MCF 10A (cell line): Measurements from ENCODE around the gene TMC3. TPM values are rescaled to one million over a fixed set of nuclear protein-coding genes. Genes with fewer than 3 reads are reported as not detected.

Experiments
- Bru-seq: library from RNA; stranded (reverse); fragments of 400-500 nt; gene quantifications from one replicate; lab custom pipeline; 2021; lab: Mats Ljungman, UMichigan
- BruChase-seq, 2 experiments: library from RNA; stranded (reverse); fragments of 400-500 nt; gene quantifications; one replicate each; lab custom pipeline; 2021; lab: Mats Ljungman, UMichigan
- BruUV-seq: library from RNA; stranded (reverse); fragments of 400-500 nt; replicated peaks from 2 replicates; lab custom pipeline; 2021; lab: Mats Ljungman, UMichigan
- CTCF ChIA-PET: fragments of 300-600 bp; sonication (Branson Sonifier 250); formaldehyde crosslinking; extraction: SDS; loops from one replicate; lab custom pipeline; 2021; ENCODE audit warnings: antibody characterized with exemption, inconsistent platforms; lab: Yijun Ruan, JAX
- POLR2A ChIA-PET: fragments of 300-600, 350-650 bp; sonication (Branson Sonifier 250); formaldehyde crosslinking; extraction: SDS; loops from one replicate; lab custom pipeline; 2020; ENCODE audit warnings: antibody characterized with exemption, inconsistent platforms; lab: Yijun Ruan, JAX
- DNase-seq: peaks from one replicate; pipeline ENCODE4 v3.0.0-alpha.2; 2018; ENCODE audit not compliant: unreplicated experiment
- H3K27ac Mint-ChIP-seq: one replicate; pipeline ENCODE4 v1.8.0; 2022; ENCODE audit warnings: mild to moderate bottlenecking, low read depth, mixed read lengths; ENCODE audit not compliant: unreplicated experiment
- H3K27me3 Mint-ChIP-seq: one replicate; pipeline ENCODE4 v1.8.0; 2022; ENCODE audit warnings: mixed read lengths; ENCODE audit not compliant: insufficient read depth, unreplicated experiment
- H3K36me3 Mint-ChIP-seq: one replicate; pipeline ENCODE4 v1.8.0; 2022; ENCODE audit warnings: mild to moderate bottlenecking, moderate library complexity, mixed read lengths; ENCODE audit not compliant: insufficient read depth, unreplicated experiment
- H3K4me1 Mint-ChIP-seq: one replicate; pipeline ENCODE4 v1.8.0; 2022; ENCODE audit warnings: mixed read lengths; ENCODE audit not compliant: insufficient read depth, unreplicated experiment
- H3K4me3 Mint-ChIP-seq: one replicate; pipeline ENCODE4 v1.8.0; 2022; ENCODE audit warnings: mild to moderate bottlenecking, moderate library complexity, mixed read lengths; ENCODE audit not compliant: unreplicated experiment
- H3K9me3 Mint-ChIP-seq: one replicate; pipeline ENCODE4 v1.8.0; 2022; ENCODE audit warnings: mixed read lengths; ENCODE audit not compliant: unreplicated experiment
- CTCF ChIP-seq: fragments of 200-600 bp; IDR thresholded peaks from one replicate; pipeline ENCODE4 v1.8.0; 2022; ENCODE audit warnings: antibody characterized with exemption, mild to moderate bottlenecking; ENCODE audit not compliant: unreplicated experiment
- intact Hi-C: fragments of 100-400 bp; cut with micrococcal nuclease; formaldehyde crosslinking; loops from 2 replicates; pipeline ENCODE4 v1.14.1; 2022
- long read RNA-seq: library from polyadenylated mRNA; stranded (forward); transcript quantifications from one replicate; pipeline ENCODE4 v2.0.0, GENCODE V29; 2022
- total RNA-seq: library from RNA; stranded (reverse); gene quantifications from 2 replicates; pipeline ENCODE4 v1.2.3, GENCODE V29; 2022

TMC3 gene
- not detected in 2 replicates for total RNA-seq
- not detected for Bru-seq, nascent RNA
- BruChase-seq, experiment 1, labeled RNA remaining after a 6-hour chase = not detected
- not detected for BruChase-seq, experiment 2, labeled RNA remaining after a 2-hour chase
- long read RNA-seq = 0 reads

- Mint-ChIP-seq H3K27me3 (peaks cover 11% of the 10 kb centered on the region), H3K4me1 (no peaks in the 10 kb centered on the region), H3K4me3 (no peak within 1 kb of the TSS), H3K9me3 (no peaks in the 10 kb centered on the region), H3K27ac (no peak within 1 kb of the TSS), H3K36me3 (no peaks in the 10 kb centered on the region)
- DNase-seq = no peak
- intact Hi-C loops = no loop called here
- CTCF ChIA-PET = interaction anchor here (0.9 kb wide), 1 partner anchor 95 kb away, joined by 3 read pairs; no protein-coding TSS in a partner anchor
- POLR2A ChIA-PET = no interaction called here
- BruUV-seq = no TSS peak
- no peak for TF ChIP-seq CTCF
Observed at GRCh38 chr15:81373775-81374395, at the start of gene TMC3. TSS of gene TMC3 (minus strand) at chr15:81374213. CDS start at chr15:81374077, 136 bp downstream.

DNA sequence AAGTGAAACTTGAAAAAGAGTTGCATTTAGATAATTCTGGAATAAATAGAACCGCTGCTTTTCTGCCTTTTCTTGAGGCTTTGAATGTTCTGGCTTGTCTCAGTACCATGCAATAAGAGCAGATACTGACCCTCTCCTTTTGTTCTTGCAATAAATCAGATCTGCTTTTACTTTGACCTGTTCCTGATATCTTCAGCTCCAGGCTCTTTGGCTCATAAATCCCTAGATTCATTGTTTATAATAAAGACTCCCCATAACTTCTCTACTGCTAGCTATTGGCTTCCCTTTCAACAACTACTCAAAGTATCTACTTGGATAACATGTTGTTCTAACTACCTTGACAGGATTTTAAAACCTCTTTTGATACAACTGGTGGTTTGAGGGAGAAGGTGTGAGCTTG, 47.4 kb upstream of the TMC3 start:
- H3K4me3 Mint-ChIP-seq = no peak overlapping the region
- CTCF ChIA-PET = interaction anchor here (1.1 kb wide), 1 partner anchor 12 kb away, joined by 5 read pairs; no protein-coding TSS in a partner anchor
- no peaks in the 10 kb centered on the region for H3K27me3 Mint-ChIP-seq
- H3K9me3 Mint-ChIP-seq = peaks cover 7% of the 10 kb centered on the region
- POLR2A ChIA-PET = interaction anchor here (0.6 to 1.4 kb wide), 2 partner anchors 11 to 687 kb away, joined by 3 to 4 read pairs; no protein-coding TSS in a partner anchor
- intact Hi-C loops = no loop called here
- no TSS peak for BruUV-seq
- no peak for TF ChIP-seq CTCF
- no peak overlapping the region for H3K27ac Mint-ChIP-seq
- H3K4me1 Mint-ChIP-seq = no peaks in the 10 kb centered on the region
- no peaks in the 10 kb centered on the region for H3K36me3 Mint-ChIP-seq
- DNase-seq = no peak

DNA sequence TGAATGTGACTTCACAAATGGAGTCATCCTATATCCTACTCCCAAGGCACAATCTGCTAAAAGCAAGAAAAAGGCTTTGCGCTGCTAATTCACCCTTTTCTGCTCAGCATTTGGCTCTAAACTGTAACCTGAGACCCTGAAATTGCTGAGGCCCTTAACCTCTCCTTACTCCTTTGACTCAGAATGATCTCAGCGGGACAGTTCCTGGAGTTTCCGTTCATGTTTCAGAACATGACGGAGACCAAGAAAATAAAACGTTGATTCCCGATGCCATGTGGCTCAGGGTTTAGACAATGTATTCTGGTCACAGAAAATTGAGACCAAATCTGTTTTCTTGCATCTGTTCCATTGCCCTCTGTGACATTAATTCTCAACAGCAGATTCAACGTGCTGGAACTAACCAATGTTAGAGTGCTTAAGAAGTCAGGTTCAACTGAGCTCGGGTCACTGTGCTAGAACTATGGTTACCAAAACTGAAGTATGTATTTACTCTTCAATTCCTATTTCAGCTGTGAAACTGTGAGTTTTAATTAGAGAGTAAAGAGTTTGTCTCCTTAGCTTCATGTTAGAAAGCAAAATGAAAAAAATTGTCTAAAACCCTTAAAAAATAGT, 45.4 kb upstream of the TMC3 start:
- DNase-seq = peak; percentile 18
- peaks cover 1% of the 10 kb centered on the region for H3K9me3 Mint-ChIP-seq
- intact Hi-C loops = no loop called here
- H3K27ac Mint-ChIP-seq = no peak overlapping the region
- no peak overlapping the region for H3K4me3 Mint-ChIP-seq
- no TSS peak for BruUV-seq
- no peaks in the 10 kb centered on the region for H3K4me1 Mint-ChIP-seq
- H3K27me3 Mint-ChIP-seq = no peaks in the 10 kb centered on the region
- ChIA-PET POLR2A (no interaction called here), CTCF (interaction anchor here (1.0 kb wide), 1 partner anchor 9 kb away, joined by 6 read pairs; no protein-coding TSS in a partner anchor)
- no peak for TF ChIP-seq CTCF
- no peaks in the 10 kb centered on the region for H3K36me3 Mint-ChIP-seq

- no peak overlapping the region for H3K27ac Mint-ChIP-seq
- no TSS peak for BruUV-seq
- intact Hi-C loops = no loop called here
Observed at GRCh38 chr15:81418891-81419290, 44.9 kb upstream of the TMC3 start.

More at GRCh38 chr15:81418891-81419290, 44.9 kb upstream of the TMC3 start:
- no peak for TF ChIP-seq CTCF
- Mint-ChIP-seq H3K4me1 (no peaks in the 10 kb centered on the region), H3K9me3 (no peaks in the 10 kb centered on the region), H3K4me3 (no peak overlapping the region), H3K36me3 (no peaks in the 10 kb centered on the region), H3K27me3 (no peaks in the 10 kb centered on the region)
- no peak for DNase-seq
- CTCF ChIA-PET = no interaction called here
- POLR2A ChIA-PET = no interaction called here
